ENCODE results near the gene MIS12. TPM values are rescaled to one million over a fixed set of nuclear protein-coding genes. Genes with fewer than 3 reads are reported as not detected.

The MIS12 gene
- total and polyA plus RNA-seq, 2 of the 8 experiments (the other 6 are each of a cell fraction or from before 2014, with no cell fraction given): 9.5 to 25.6 TPM

- no peak overlapping the region for H2AFZ ChIP-seq (ENCODE audit: low read length)
- TF ChIP-seq CHD2 (IDR thresholded peaks at IDR 0.05; ENCODE audit: low read length) (no peak), JUN (IDR thresholded peaks at IDR 0.05; ENCODE audit: low read depth, low read length) (no peak), MAX (IDR thresholded peaks at IDR 0.05) (no peak), TBP (IDR thresholded peaks at IDR 0.05; ENCODE audit: low read depth, low read length) (no peak), CHD1 (IDR thresholded peaks at IDR 0.05; ENCODE audit: low read depth, low read length) (no peak), SP4 (IDR thresholded peaks at IDR 0.05; ENCODE audit: low read length) (no peak), CBX5 (IDR thresholded peaks at IDR 0.05; ENCODE audit: low read depth, low read length) (no peak), POLR2AphosphoS5 (IDR thresholded peaks at IDR 0.05; ENCODE audit: low read depth, low read length) (no peak), KDM4A (IDR thresholded peaks at IDR 0.05; ENCODE audit: low read depth, low read length, severe bottlenecking) (no peak), BACH1 (IDR thresholded peaks at IDR 0.05; ENCODE audit: low read length) (no peak), ZNF274 (IDR thresholded peaks at IDR 0.05; ENCODE audit: borderline replicate concordance, extremely low read depth, low read length) (no peak), SIN3A (conservative IDR thresholded peaks at IDR 0.05 in 1 of 2, IDR thresholded peaks at IDR 0.05 in 1 of 2; ENCODE audit: low read depth in 1 of 2, low read length in 2 of 2) (no peak), YY1 (IDR thresholded peaks at IDR 0.05; ENCODE audit: low read depth, low read length) (no peak), CEBPB (IDR thresholded peaks at IDR 0.05; ENCODE audit: low read depth, low read length) (no peak)
- TF ChIP-seq, protein P1, sequence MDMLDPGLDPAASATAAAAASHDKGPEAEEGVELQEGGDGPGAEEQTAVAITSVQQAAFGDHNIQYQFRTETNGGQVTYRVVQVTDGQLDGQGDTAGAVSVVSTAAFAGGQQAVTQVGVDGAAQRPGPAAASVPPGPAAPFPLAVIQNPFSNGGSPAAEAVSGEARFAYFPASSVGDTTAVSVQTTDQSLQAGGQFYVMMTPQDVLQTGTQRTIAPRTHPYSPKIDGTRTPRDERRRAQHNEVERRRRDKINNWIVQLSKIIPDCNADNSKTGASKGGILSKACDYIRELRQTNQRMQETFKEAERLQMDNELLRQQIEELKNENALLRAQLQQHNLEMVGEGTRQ (IDR thresholded peaks at IDR 0.05; ENCODE audit: low read length): no peak
These were observed 7.4 kb upstream of the MIS12 start for GRCh38 chr17:5478992-5479391.

More at GRCh38 chr17:5478992-5479391, 7.4 kb upstream of the MIS12 start:
- no peaks in the 10 kb centered on the region for H3K23me2 ChIP-seq (ENCODE audit: low read depth, low read length)
- H2BK15ac ChIP-seq (ENCODE audit: low read length): no peak overlapping the region
- H2AK5ac ChIP-seq (ENCODE audit: low read depth, low read length): no peak overlapping the region
- no peaks in the 10 kb centered on the region for H3K4me1 ChIP-seq (replicated peaks in 1 of 4; ENCODE audit: control insufficient read depth in 3 of 4, insufficient read depth in 4 of 4, low read length in 3 of 4)
- H2BK120ac ChIP-seq (replicated peaks; ENCODE audit: low read depth, low read length): no peak overlapping the region
- 86% methylated on average over 4 of the region's 4 CpGs; no CpG with 5 or more reads in 1 of the 2 experiments for WGBS, 2 experiments (ENCODE audit: extremely low coverage in 1 of 2, insufficient coverage in 1 of 2, insufficient read length in 1 of 2, insufficient replicate concordance in 2 of 2, low coverage in 1 of 2, low lambda C conversion rate in 2 of 2, missing lambda C conversion rate in 1 of 2)
- peaks cover 27 to 82% (median 51%) of the 10 kb centered on the region in 4 experiments for H3K36me3 ChIP-seq (ENCODE audit: control insufficient read depth in 2 of 4, insufficient read depth in 4 of 4, low read length in 3 of 4)
- H3K79me1 ChIP-seq (ENCODE audit: low read depth, low read length): peaks cover 5% of the 10 kb centered on the region; the same call in 1 of the 2 replicates
- H3K79me2 ChIP-seq (ENCODE audit: control insufficient read depth in 1 of 2, insufficient read depth in 2 of 2, low read length in 2 of 2): peaks cover 0 to 31% of the 10 kb centered on the region in 2 experiments; a peak in 2 of 4 replicates
- FAIRE-seq (no peak), DNase-seq (ENCODE audit: low read depth in 1 of 2, low spot score in 2 of 2) (no peak)
- H3K9ac ChIP-seq (replicated peaks in 1 of 4; ENCODE audit: extremely low read depth in 1 of 4, low read depth in 3 of 4, low read length in 3 of 4): no peak overlapping the region
- ChIA-PET POLR2A (ENCODE audit: partially characterized antibody) (interaction anchor here (1.5 to 1.9 kb wide), 2 partner anchors 8 to 45 kb away, joined by 3 to 7 read pairs; partner anchors contain the start of genes DERL2 and MIS12), CTCF (ENCODE audit: partially characterized antibody) (no interaction called here)
- H3K27me3 ChIP-seq (replicated peaks in 1 of 4; ENCODE audit: control insufficient read depth in 3 of 4, extremely low read depth in 1 of 4, insufficient read depth in 3 of 4, low read length in 3 of 4): no peaks in the 10 kb centered on the region
- no peak overlapping the region for H4K91ac ChIP-seq (replicated peaks; ENCODE audit: insufficient read length, low read length)
- no peak overlapping the region for H3K56ac ChIP-seq (replicated peaks; ENCODE audit: insufficient read length, low read depth, low read length)
- no peak overlapping the region for H4K5ac ChIP-seq (ENCODE audit: insufficient read length, low read depth, low read length)
- H3K18ac ChIP-seq (ENCODE audit: extremely low read depth, low read length): no peak overlapping the region
- no peak overlapping the region for H3K27ac ChIP-seq (ENCODE audit: low read depth, low read length)
- H3K4ac ChIP-seq (replicated peaks; ENCODE audit: insufficient read length, low read depth, low read length): no peak overlapping the region
- no peak overlapping the region for H2BK5ac ChIP-seq (ENCODE audit: low read depth, low read length)
- H3K4me3 ChIP-seq (ENCODE audit: extremely low read depth in 1 of 4, insufficient read depth in 2 of 4, low read depth in 3 of 4, low read length in 4 of 4): no peak overlapping the region
- H3K9me3 ChIP-seq (ENCODE audit: insufficient read depth in 2 of 2, low read depth in 1 of 2, low read length in 1 of 2): no peaks in the 10 kb centered on the region
- H3K23ac ChIP-seq (ENCODE audit: insufficient read length): no peak overlapping the region
- H3K4me2 ChIP-seq (ENCODE audit: insufficient read depth in 1 of 2, low read depth in 2 of 2, low read length in 2 of 2): no peak overlapping the region
- no peak overlapping the region for H3K14ac ChIP-seq (ENCODE audit: insufficient read length)
- no peak overlapping the region for H2BK12ac ChIP-seq (ENCODE audit: low read depth, low read length)
- H4K20me1 ChIP-seq (replicated peaks in 1 of 2; ENCODE audit: control insufficient read depth in 1 of 2, insufficient read depth in 2 of 2, low read length in 2 of 2): peaks cover 2 to 4% of the 10 kb centered on the region in 2 experiments
- no peak overlapping the region for H4K8ac ChIP-seq (ENCODE audit: extremely low read depth, insufficient read depth, low read length)
- H2BK20ac ChIP-seq (ENCODE audit: low read length): no peak overlapping the region
